Spleen (tissue), 11 donors: Measurements from ENCODE around the gene MDH1. TPM values are rescaled to one million over a fixed set of nuclear protein-coding genes. Genes with fewer than 3 reads are reported as not detected.

Source experiments
- DNase-seq: peaks from one replicate; pipeline ENCODE4 v3.0.0-alpha.2; 2020
- H3K27ac ChIP-seq, 8 donors: fragments of 200-600 bp; sonication (generic) in 7 of 8; 1 replicate in 4 of 8; 2 replicates in 4 of 8; pipeline versions ENCODE4 v1.5.0 to v1.8.0; 2016 to 2021; ENCODE audit warnings: inconsistent platforms in 4 of 8, mild to moderate bottlenecking in 4 of 8, moderate library complexity in 1 of 8
- H3K27me3 ChIP-seq, 7 donors: fragments of 200-600 bp; sonication (generic) in 6 of 7; replicated peaks in 1 of 7; 1 replicate in 4 of 7; 2 replicates in 3 of 7; pipeline versions ENCODE4 v1.5.0 to v1.8.0; 2016 to 2021; ENCODE audit warnings: inconsistent platforms in 3 of 7, mild to moderate bottlenecking in 1 of 7
- H3K36me3 ChIP-seq, 6 donors: fragments of 200-600 bp; sonication (generic) in 5 of 6; 1 replicate in 4 of 6; 2 replicates in 2 of 6; pipeline versions ENCODE4 v1.5.0 to v1.8.0; 2016 to 2021; ENCODE audit warnings: inconsistent platforms in 2 of 6
- H3K4me1 ChIP-seq, 6 donors: fragments of 200-600 bp; sonication (generic) in 5 of 6; 1 replicate in 3 of 6; 2 replicates in 3 of 6; pipeline versions ENCODE4 v1.5.0 to v1.8.0; 2016 to 2021; ENCODE audit warnings: inconsistent platforms in 3 of 6
- H3K4me3 ChIP-seq, 8 donors: fragments of 200-600 bp; sonication (generic) in 7 of 8; 1 replicate in 4 of 8; 2 replicates in 4 of 8; pipeline versions ENCODE4 v1.5.0 to v1.8.0; 2016 to 2021; ENCODE audit warnings: inconsistent platforms in 4 of 8, mild to moderate bottlenecking in 4 of 8, moderate library complexity in 2 of 8
- H3K9me3 ChIP-seq, 8 donors: fragments of 200-600 bp; sonication (generic) in 7 of 8; 1 replicate in 4 of 8; 2 replicates in 4 of 8; pipeline versions ENCODE4 v1.5.0 to v1.8.0; 2016 to 2021; ENCODE audit warnings: inconsistent platforms in 4 of 8
- POLR2A ChIP-seq, 3 donors: fragments of 450-650 bp; IDR thresholded peaks; one replicate each; pipeline ENCODE4 v1.5.1; 2017; ENCODE audit warnings: antibody characterized with exemption in 3 of 3, mild to moderate bottlenecking in 1 of 3
- POLR2AphosphoS5 ChIP-seq, 3 donors: sonication (generic); formaldehyde crosslinking; IDR thresholded peaks; one replicate each; pipeline ENCODE4 v1.5.1; 2017; ENCODE audit warnings: antibody characterized with exemption in 3 of 3
- WGBS, 5 donors: extraction: QIAGEN DNeasy Blood & Tissue Kit in 3 of 5; methylation state at CpG; one replicate each; pipeline versions ENCODE4 v1.1.5 to v1.1.7; 2013 to 2018; 5-methylcytosine and 5-hydroxymethylcytosine counted together
- intact Hi-C: fragments of 100-400 bp; cut with DNase I; formaldehyde crosslinking; loops from one replicate; pipeline ENCODE4 v1.15.0; 2023; ENCODE audit warnings: low total_unique reads
- polyA plus RNA-seq, 3 donors: library from polyadenylated mRNA; stranded (reverse); fragments of 200-250 nt; gene quantifications; one replicate each; pipeline ENCODE4 v1.2.1, GENCODE V29; 2013
- total RNA-seq, 7 donors: library from RNA; depleted of rRNA in 3 of 7; stranded (reverse); fragments of >200 nt in 3 of 7; fragmentation: NEBNext Ultra II Directional in 4 of 7; extraction: Animal tissue kit (Norgen Biotek cat#: 25700) in 4 of 7; gene quantifications; one replicate each; pipeline versions ENCODE4 v1.1.0 to v1.2.1, GENCODE V29; 2016 to 2021
- TF ChIP-seq, protein P1 (sequence below), 11 experiments: fragments of 200-600 bp in 7 of 11; fragments of 450-650 bp in 4 of 11; sonication (generic) in 4 of 11; IDR thresholded peaks in 8 of 11; conservative IDR thresholded peaks in 3 of 11; 1 replicate in 7 of 11; 2 replicates in 4 of 11; pipeline versions ENCODE4 v1.4.0 to v1.8.0; 2016 to 2021; ENCODE audit warnings: antibody characterized with exemption in 11 of 11, inconsistent platforms in 4 of 11, mild to moderate bottlenecking in 1 of 11
- donor health status: healthy with polysubstance abuse.
- donor health status: DM: no; HTN: no; CAD: no; lungs with moderate emphysema.
- donor health status: DM: no; HTN: no; CAD: no.
- donor health status: Bipolar disorder and iron deficiency.
- donor health status: healthy.
- donor health status: DM: no; HTN: no; CAD: no.
- donor health status: DM: yes; HTN: yes; CAD: no.

MDH1 gene
- total and polyA plus RNA-seq, 10 donors: 90.3 to 196 (median 98.1) TPM

DNA sequence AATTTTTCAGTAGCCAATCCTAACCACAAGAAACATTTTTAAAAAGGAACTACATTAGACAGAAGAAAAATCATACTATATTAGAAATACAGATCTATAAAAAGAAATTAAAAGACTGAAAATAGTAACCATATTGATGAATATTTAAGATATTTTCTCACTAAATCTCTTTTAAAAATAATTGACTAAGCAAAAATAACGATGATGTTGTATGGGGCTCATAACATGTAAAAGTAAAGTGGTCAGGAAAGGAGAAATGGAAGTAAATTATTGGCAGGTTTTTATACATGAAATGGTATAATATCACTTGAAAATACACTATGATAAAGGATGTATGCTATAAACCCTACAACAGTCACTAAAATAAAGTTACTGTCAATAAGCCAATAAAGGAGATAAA, 5.9 kb upstream of the MDH1 start:
- no peaks in the 10 kb centered on the region for H3K27me3 ChIP-seq
- peaks cover 0 to 6% (median 0%) of the 10 kb centered on the region in 8 donors for H3K9me3 ChIP-seq
- 92 to 96% (median 95%) methylated on average over 1 of the region's 1 CpG for WGBS, 5 donors
- TF ChIP-seq, protein P1, sequence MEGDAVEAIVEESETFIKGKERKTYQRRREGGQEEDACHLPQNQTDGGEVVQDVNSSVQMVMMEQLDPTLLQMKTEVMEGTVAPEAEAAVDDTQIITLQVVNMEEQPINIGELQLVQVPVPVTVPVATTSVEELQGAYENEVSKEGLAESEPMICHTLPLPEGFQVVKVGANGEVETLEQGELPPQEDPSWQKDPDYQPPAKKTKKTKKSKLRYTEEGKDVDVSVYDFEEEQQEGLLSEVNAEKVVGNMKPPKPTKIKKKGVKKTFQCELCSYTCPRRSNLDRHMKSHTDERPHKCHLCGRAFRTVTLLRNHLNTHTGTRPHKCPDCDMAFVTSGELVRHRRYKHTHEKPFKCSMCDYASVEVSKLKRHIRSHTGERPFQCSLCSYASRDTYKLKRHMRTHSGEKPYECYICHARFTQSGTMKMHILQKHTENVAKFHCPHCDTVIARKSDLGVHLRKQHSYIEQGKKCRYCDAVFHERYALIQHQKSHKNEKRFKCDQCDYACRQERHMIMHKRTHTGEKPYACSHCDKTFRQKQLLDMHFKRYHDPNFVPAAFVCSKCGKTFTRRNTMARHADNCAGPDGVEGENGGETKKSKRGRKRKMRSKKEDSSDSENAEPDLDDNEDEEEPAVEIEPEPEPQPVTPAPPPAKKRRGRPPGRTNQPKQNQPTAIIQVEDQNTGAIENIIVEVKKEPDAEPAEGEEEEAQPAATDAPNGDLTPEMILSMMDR (IDR thresholded peaks at IDR 0.05 in 8 of 11, conservative IDR thresholded peaks at IDR 0.05 in 3 of 11): no peak
- TF ChIP-seq POLR2AphosphoS5 (IDR thresholded peaks at IDR 0.05): no peak
- TF ChIP-seq POLR2A (IDR thresholded peaks at IDR 0.05): no peak
- no peak overlapping the region for H3K4me3 ChIP-seq
- intact Hi-C loops: no loop called here
- no peak for DNase-seq
- no peaks in the 10 kb centered on the region for H3K36me3 ChIP-seq
- no peak overlapping the region for H3K27ac ChIP-seq
- peaks cover 12 to 22% (median 18%) of the 10 kb centered on the region in 6 donors for H3K4me1 ChIP-seq

DNA sequence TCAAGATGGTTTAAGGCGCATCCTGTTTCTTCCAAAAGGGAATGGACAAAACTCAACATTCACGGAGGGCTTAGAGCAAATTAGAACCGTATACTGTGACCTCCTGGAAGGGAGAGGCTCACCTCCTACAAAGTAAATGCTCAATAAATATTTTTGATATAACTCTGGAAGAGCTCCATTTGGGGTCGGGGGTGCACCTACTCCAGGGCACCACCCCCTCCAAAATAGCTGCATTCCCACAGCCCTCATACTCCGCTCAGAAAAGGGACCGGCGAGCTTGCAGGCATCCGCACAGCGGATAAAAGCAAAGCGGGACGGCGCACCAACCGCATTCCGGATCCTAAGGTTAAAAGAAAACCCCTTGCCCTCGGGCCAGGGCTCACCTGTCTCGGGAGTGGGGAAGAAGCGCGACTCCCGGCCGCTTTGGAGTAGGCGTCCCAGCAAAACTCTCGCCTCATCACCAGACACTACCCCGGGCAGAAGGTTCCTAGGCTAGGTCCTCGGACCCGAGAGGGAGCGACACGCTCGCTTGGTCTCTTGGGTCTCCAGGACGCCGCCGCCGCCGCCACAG, 864 bp upstream of the MDH1 start:
- peak overlapping the region; percentile 61 to 91 (median 86) for H3K27ac ChIP-seq
- TF ChIP-seq POLR2A (IDR thresholded peaks at IDR 0.05): no peak
- peak in 1 of 3 donors; percentile 12 for TF ChIP-seq POLR2AphosphoS5 (IDR thresholded peaks at IDR 0.05)
- intact Hi-C loops: no loop called here
- peaks cover 27 to 61% (median 49%) of the 10 kb centered on the region in 6 donors for H3K4me1 ChIP-seq
- no peaks in the 10 kb centered on the region for H3K27me3 ChIP-seq
- peak overlapping the region; percentile 78 to 94 (median 90) for H3K4me3 ChIP-seq
- H3K36me3 ChIP-seq: peaks cover 0 to 10% (median 0%) of the 10 kb centered on the region in 6 donors
- no peaks in the 10 kb centered on the region for H3K9me3 ChIP-seq
- WGBS, 5 donors: 0 to 1% (median 0%) methylated on average over 19 to 33 of the region's 33 CpGs
- DNase-seq: peak; percentile 95

DNA sequence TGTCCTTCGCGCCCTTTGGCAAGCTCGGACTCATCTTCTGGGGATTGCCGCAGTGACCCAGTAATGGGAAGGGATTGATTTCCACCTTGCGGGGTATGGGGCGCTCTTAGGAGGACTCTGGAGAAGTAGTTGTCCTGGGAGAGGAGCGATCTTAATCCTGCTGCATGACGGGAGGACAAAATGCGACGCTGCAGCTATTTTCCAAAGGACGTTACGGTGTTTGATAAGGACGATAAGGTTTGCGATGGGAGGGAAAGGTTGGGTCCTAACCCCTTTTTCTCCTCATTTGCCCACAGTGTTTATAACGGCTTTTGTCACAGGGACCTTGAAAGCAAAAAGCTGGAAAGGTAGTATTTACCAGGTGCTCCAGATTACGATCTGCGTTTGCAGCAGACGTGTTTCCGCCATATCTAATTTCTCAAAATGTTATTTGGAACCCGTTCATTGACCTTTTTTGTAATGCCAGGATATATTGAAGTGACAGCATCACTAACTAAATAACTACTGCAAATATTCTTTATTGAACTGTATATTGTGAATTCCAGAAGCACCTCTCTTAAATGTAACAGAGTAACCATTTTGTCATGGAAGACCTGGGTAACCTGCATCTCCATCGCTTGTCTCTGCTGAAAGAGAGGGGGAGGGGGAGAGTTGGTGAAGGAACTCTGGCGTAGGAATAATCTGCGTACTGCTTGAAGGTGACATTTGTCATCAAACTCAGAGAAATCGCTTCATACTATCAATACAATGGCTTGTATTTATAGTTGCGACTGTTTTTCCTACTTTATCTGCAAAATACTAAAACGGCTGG, 590 bp downstream of the MDH1 start:
- no peak for TF ChIP-seq POLR2AphosphoS5 (IDR thresholded peaks at IDR 0.05)
- TF ChIP-seq, protein P1 (IDR thresholded peaks at IDR 0.05 in 8 of 11, conservative IDR thresholded peaks at IDR 0.05 in 3 of 11): no peak
- Histone ChIP-seq H3K4me3 (peak overlapping the region; percentile 78 to 94 (median 90)), H3K9me3 (no peaks in the 10 kb centered on the region), H3K27me3 (no peaks in the 10 kb centered on the region), H3K27ac (peak overlapping the region; percentile 61 to 91 (median 86)), H3K4me1 (peaks cover 27 to 69% (median 49%) of the 10 kb centered on the region in 6 donors), H3K36me3 (peaks cover 0 to 24% (median 6%) of the 10 kb centered on the region in 6 donors)
- DNase-seq: no peak
- intact Hi-C loops: no loop called here
- WGBS, 5 donors: 9 to 12% (median 10%) methylated on average over 26 of the region's 26 CpGs

DNA sequence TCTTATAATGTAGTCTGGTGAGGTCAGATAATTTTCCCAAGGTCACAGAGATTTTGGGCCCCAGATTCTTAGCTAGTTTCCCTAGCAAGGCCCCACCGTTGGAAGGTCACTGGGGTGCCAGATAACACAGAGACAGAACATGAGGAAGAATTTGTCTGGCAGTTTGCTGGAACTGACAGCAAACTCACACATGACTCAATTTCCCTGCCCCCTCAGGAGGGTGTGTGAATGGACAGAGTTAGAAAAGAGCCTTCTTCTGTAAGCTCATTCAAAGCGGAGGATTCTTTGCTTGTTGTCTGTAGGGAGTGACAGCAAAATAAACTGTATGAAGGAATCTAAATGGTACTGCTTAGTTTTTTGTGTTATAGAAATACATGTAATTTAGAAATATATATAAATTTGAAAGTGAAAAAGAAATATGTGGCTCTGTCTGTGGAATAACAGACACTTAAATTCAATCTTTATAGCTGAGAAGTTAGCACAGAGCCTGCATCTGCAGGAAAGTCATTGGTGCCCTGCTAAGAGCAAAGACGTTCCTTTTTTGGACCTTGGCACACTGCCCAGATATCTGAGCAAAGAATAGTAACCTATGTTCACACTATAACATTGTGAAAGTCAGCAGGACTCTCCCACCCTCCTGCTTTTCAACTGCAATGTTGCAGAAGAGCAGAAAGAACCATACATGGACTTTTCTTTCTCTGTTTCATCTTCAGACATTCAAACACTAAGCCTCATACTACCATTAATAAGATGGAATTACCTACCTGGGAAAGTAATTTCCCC, 2.1 kb downstream of the MDH1 start:
- WGBS, 5 donors: 48 to 55% (median 51%) methylated on average over 3 of the region's 3 CpGs
- Histone ChIP-seq H3K9me3 (no peaks in the 10 kb centered on the region), H3K4me1 (peaks cover 27 to 77% (median 53%) of the 10 kb centered on the region in 6 donors), H3K27ac (peak overlapping the region in 1 of 8 donors; percentile 10), H3K36me3 (peaks cover 0 to 39% (median 19%) of the 10 kb centered on the region in 6 donors), H3K27me3 (no peaks in the 10 kb centered on the region), H3K4me3 (no peak overlapping the region)
- no peak for TF ChIP-seq POLR2A (IDR thresholded peaks at IDR 0.05)
- TF ChIP-seq, protein P1 (IDR thresholded peaks at IDR 0.05 in 8 of 11, conservative IDR thresholded peaks at IDR 0.05 in 3 of 11): no peak
- TF ChIP-seq POLR2AphosphoS5 (IDR thresholded peaks at IDR 0.05): no peak
- DNase-seq: no peak
- intact Hi-C loops: no loop called here
